ENCODE measurements around the gene RTN1. TPM values are rescaled to one million over a fixed set of nuclear protein-coding genes. Genes with fewer than 3 reads are reported as not detected.

The RTN1 gene
- total and polyA plus RNA-seq, 2 donors (not counting 1 experiment from before 2014, with no cell fraction given): 0.34 TPM; not detected in 1

GRCh38 chr14:59564366-59564765 is 306.2 kb downstream of the RTN1 start:
- WGBS (ENCODE audit: insufficient coverage): 57% methylated on average over 2 of the region's 2 CpGs
- TF ChIP-seq CTCF (IDR thresholded peaks at IDR 0.05) (no peak), EZH2 (IDR thresholded peaks at IDR 0.05; ENCODE audit: borderline replicate concordance, insufficient read depth, low read depth, low read length, poor library complexity, severe bottlenecking) (no peak)
- no peaks in the 10 kb centered on the region for H3K36me3 ChIP-seq (replicated peaks in 1 of 2; ENCODE audit: control extremely low read depth in 1 of 2, control insufficient read depth in 1 of 2, extremely low read depth in 1 of 2, insufficient read depth in 2 of 2, low read length in 1 of 2)
- no peak overlapping the region for H3K4me2 ChIP-seq (replicated peaks; ENCODE audit: low read depth, low read length, poor library complexity, severe bottlenecking)
- H3K27ac ChIP-seq (ENCODE audit: low read length in 2 of 2): no peak overlapping the region
- Mint-ChIP-seq H3K9me3 (ENCODE audit: insufficient read depth) (no peaks in the 10 kb centered on the region), H3K27ac (no peak overlapping the region), H3K4me1 (no peaks in the 10 kb centered on the region), H3K4me3 (no peak overlapping the region), H3K27me3 (peaks cover 28% of the 10 kb centered on the region)
- intact Hi-C loops (cut with micrococcal nuclease): no loop called here
- no peak for DNase-seq
- ChIA-PET POLR2A (no interaction called here), CTCF (no interaction called here)
- H2AFZ ChIP-seq (ENCODE audit: insufficient read depth, low read depth, low read length, poor library complexity, severe bottlenecking): no peak overlapping the region
- ATAC-seq (ENCODE audit: low read depth): no peak
- H3K27me3 ChIP-seq (replicated peaks in 1 of 4; ENCODE audit: control extremely low read depth in 1 of 4, control insufficient read depth in 3 of 4, insufficient read depth in 4 of 4, low read length in 3 of 4): no peaks in the 10 kb centered on the region
- no peak overlapping the region for H3K9ac ChIP-seq (ENCODE audit: low read length)
- no peak overlapping the region for H3K4me3 ChIP-seq (ENCODE audit: control extremely low read depth in 1 of 5, extremely low read depth in 1 of 5, insufficient read depth in 1 of 5, low read depth in 2 of 5, low read length in 4 of 5)
- H4K20me1 ChIP-seq (ENCODE audit: control insufficient read depth, insufficient read depth, low read length, poor library complexity, severe bottlenecking): no peaks in the 10 kb centered on the region
- no peaks in the 10 kb centered on the region for H3K4me1 ChIP-seq (ENCODE audit: control insufficient read depth in 2 of 2, insufficient read depth in 2 of 2, low read length in 2 of 2)
- H3K9me3 ChIP-seq (ENCODE audit: control extremely low read depth in 1 of 3, control insufficient read depth in 2 of 3, insufficient read depth in 1 of 3, low read length in 2 of 3): no peaks in the 10 kb centered on the region
- no peaks in the 10 kb centered on the region for H3K79me2 ChIP-seq (ENCODE audit: control insufficient read depth, insufficient read depth, low read length)

DNA sequence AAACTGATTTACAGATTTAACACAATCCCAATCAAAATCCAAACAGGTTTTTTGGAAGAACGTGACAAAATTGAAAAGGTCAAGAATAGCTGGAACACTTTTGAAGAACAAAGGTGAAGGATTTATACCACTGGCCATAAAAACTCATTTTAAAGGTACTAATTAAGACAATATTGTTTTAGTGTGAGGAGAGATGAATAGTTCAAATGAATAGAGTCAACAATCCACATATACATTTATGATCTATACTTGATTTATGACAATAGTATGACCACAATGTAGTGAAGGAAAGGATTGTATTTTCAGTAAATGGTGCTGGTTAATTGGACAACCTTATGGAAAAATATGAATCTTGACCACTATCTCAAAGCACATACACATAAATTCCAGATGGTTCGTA is 323.3 kb downstream of the RTN1 start:
- Mint-ChIP-seq H3K4me3 (no peak overlapping the region), H3K4me1 (no peaks in the 10 kb centered on the region), H3K9me3 (ENCODE audit: insufficient read depth) (no peaks in the 10 kb centered on the region), H3K27me3 (peaks cover 11% of the 10 kb centered on the region), H3K27ac (no peak overlapping the region)
- no peak for ATAC-seq (ENCODE audit: low read depth)
- CTCF ChIA-PET: no interaction called here
- no peak overlapping the region for H3K4me2 ChIP-seq (replicated peaks; ENCODE audit: low read depth, low read length, poor library complexity, severe bottlenecking)
- H3K27ac ChIP-seq (ENCODE audit: low read length in 2 of 2): no peak overlapping the region
- no peaks in the 10 kb centered on the region for H4K20me1 ChIP-seq (ENCODE audit: control insufficient read depth, insufficient read depth, low read length, poor library complexity, severe bottlenecking)
- no peak overlapping the region for H3K9ac ChIP-seq (ENCODE audit: low read length)
- peaks cover 0 to 4% (median 0%) of the 10 kb centered on the region in 4 experiments for H3K27me3 ChIP-seq (replicated peaks in 1 of 4; ENCODE audit: control extremely low read depth in 1 of 4, control insufficient read depth in 3 of 4, insufficient read depth in 4 of 4, low read length in 3 of 4)
- intact Hi-C loops (cut with micrococcal nuclease): no loop called here
- POLR2A ChIA-PET: no interaction called here
- TF ChIP-seq CTCF (IDR thresholded peaks at IDR 0.05) (no peak), EZH2 (IDR thresholded peaks at IDR 0.05; ENCODE audit: borderline replicate concordance, insufficient read depth, low read depth, low read length, poor library complexity, severe bottlenecking) (no peak)
- H2AFZ ChIP-seq (ENCODE audit: insufficient read depth, low read depth, low read length, poor library complexity, severe bottlenecking): no peak overlapping the region
- H3K4me3 ChIP-seq (ENCODE audit: control extremely low read depth in 1 of 5, extremely low read depth in 1 of 5, insufficient read depth in 1 of 5, low read depth in 2 of 5, low read length in 4 of 5): no peak overlapping the region
- H3K4me1 ChIP-seq (ENCODE audit: control insufficient read depth in 2 of 2, insufficient read depth in 2 of 2, low read length in 2 of 2): no peaks in the 10 kb centered on the region
- no CpG with 5 or more reads among the region's 2 CpGs for WGBS (ENCODE audit: insufficient coverage)
- no peak for DNase-seq
- H3K79me2 ChIP-seq (ENCODE audit: control insufficient read depth, insufficient read depth, low read length): no peaks in the 10 kb centered on the region
- no peaks in the 10 kb centered on the region for H3K36me3 ChIP-seq (replicated peaks in 1 of 2; ENCODE audit: control extremely low read depth in 1 of 2, control insufficient read depth in 1 of 2, extremely low read depth in 1 of 2, insufficient read depth in 2 of 2, low read length in 1 of 2)
- peaks cover 0 to 8% (median 0%) of the 10 kb centered on the region in 3 donors for H3K9me3 ChIP-seq (ENCODE audit: control extremely low read depth in 1 of 3, control insufficient read depth in 2 of 3, insufficient read depth in 1 of 3, low read length in 2 of 3)

Small RNA genes within 50 kb of the gene (small RNA-seq; reads per million reads assigned to genes)
- gene MIR5586 (ENCODE audit: insufficient read length, low read depth, low replicate concordance): not detected

Other genes starting within 250 kb of the RTN1 start
- not detected in 2 replicates for gene LRRC9, start 49.4 kb upstream of the RTN1 start, total RNA-seq
- not detected in 2 replicates for gene LRRC9, start 49.4 kb upstream of the RTN1 start, polyA plus RNA-seq
- 53.4 and 70.1 TPM in 2 replicates for gene PCNX4, start 221.1 kb upstream of the RTN1 start, total RNA-seq
- 13.7 and 17.8 TPM in 2 replicates for gene PCNX4, start 221.1 kb upstream of the RTN1 start, polyA plus RNA-seq